Adrenal gland (tissue), 5 donors: ENCODE measurements around the gene NUP93.

ENCODE experiments used
- CTCF ChIP-seq, 6 experiments: fragments of 450-650 bp in 4 of 6; fragments of 200-600 bp in 2 of 6; sonication (generic) in 1 of 6; IDR thresholded peaks; 1 replicate in 5 of 6; 2 replicates in 1 of 6; pipeline versions ENCODE4 v1.5.1 to v1.8.0; 2016 to 2021; ENCODE audit warnings: antibody characterized with exemption in 6 of 6, mild to moderate bottlenecking in 2 of 6, moderate library complexity in 1 of 6
- POLR2A ChIP-seq, 2 donors: fragments of 450-650 bp; IDR thresholded peaks; one replicate each; pipeline ENCODE4 v1.6.1; 2017; ENCODE audit warnings: antibody characterized with exemption in 2 of 2, mild to moderate bottlenecking in 2 of 2, moderate library complexity in 1 of 2
- donor health status: DM: no; HTN: no; CAD: no.

- TF ChIP-seq CTCF (IDR thresholded peaks at IDR 0.05) (no peak), POLR2A (IDR thresholded peaks at IDR 0.05) (no peak)
Observed at GRCh38 chr16:56777001-56777400, 47.1 kb downstream of the NUP93 start.
